GM21381 (cell line): ENCODE measurements around the gene ZNF827.
A peak's percentile ranks its signal among the peaks of the same experiment; 100 is the strongest.

Experiments used
- ATAC-seq: cut with Tn5 transposase; IDR thresholded peaks from one replicate; pipeline ENCODE4 v1.9.1; 2021; ENCODE audit warnings: mild to moderate bottlenecking, moderate library complexity; ENCODE audit not compliant: unreplicated experiment

ZNF827 gene, protein sequence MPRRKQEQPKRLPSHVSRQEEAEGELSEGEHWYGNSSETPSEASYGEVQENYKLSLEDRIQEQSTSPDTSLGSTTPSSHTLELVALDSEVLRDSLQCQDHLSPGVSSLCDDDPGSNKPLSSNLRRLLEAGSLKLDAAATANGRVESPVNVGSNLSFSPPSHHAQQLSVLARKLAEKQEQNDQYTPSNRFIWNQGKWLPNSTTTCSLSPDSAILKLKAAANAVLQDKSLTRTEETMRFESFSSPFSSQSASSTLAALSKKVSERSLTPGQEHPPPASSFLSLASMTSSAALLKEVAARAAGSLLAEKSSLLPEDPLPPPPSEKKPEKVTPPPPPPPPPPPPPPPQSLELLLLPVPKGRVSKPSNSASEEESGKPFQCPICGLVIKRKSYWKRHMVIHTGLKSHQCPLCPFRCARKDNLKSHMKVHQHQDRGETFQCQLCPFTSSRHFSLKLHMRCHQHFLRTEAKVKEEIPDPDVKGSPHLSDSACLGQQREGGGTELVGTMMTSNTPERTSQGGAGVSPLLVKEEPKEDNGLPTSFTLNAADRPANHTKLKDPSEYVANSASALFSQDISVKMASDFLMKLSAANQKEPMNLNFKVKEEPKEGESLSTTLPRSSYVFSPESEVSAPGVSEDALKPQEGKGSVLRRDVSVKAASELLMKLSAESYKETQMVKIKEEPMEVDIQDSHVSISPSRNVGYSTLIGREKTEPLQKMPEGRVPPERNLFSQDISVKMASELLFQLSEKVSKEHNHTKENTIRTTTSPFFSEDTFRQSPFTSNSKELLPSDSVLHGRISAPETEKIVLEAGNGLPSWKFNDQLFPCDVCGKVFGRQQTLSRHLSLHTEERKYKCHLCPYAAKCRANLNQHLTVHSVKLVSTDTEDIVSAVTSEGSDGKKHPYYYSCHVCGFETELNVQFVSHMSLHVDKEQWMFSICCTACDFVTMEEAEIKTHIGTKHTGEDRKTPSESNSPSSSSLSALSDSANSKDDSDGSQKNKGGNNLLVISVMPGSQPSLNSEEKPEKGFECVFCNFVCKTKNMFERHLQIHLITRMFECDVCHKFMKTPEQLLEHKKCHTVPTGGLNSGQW

DNA sequence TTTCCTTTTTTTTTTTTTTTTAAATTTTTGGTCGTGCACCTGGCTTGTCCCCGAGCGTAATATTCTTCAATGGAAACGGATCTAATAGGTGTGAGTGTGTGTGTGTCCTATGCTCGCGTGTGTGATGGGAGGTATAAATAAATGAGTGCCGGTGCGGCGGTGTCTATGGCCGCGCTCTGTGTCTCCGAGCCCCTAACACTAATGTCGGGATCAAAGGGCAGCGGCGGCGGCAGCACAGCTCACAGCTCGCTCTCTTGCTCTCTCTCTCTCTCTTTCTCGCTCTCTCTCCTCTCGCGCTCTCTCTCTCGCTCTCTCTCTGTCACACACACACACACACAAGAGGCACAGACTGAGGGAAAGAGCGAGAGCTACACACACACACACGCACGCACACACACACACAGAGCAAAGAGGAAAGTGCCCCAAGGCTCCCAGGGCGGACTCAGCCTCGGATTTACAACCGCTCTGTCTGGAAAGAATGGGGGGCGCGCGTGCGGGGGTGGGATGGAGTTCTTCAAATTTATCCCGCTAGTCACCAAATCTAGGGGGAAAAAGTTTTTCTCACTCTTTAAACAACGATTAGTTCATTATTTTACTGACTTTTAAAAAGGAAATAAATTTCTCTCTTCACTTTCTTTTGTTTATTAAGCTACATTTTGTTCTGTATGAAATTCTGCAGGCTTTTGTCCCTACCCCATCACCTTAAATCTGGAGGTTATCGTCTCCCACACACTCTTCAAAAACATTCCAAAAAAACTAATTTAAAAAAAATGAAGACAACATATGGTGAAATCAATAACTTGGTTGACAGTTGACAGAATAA, at the start of gene ZNF827:
TSS of gene ZNF827 (minus strand) at position 206 of the 823 bp plus-strand sequence. CDS start 416 bp downstream, outside the sequence.
- ATAC-seq: peak; percentile 29

DNA sequence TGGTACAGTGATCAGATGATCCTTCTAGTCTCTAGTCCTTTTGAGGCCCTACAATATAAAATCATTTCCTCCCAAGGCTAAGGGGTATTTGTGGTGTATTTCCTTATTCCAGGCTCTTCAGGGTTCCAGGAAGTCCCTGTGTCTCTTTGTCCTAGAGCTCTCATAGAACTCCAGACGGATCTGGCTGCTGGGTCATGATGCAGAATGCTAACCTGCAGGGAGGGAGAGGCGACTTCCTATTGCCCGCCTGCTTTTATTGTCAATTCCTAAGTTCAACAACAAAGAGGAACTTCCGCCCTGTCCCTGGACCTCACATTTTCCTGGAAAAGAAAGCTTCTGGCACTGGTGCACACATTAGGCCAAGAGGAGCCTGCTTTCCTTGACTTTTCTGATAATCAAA, 45.9 kb upstream of the ZNF827 start:
- ATAC-seq: no peak

DNA sequence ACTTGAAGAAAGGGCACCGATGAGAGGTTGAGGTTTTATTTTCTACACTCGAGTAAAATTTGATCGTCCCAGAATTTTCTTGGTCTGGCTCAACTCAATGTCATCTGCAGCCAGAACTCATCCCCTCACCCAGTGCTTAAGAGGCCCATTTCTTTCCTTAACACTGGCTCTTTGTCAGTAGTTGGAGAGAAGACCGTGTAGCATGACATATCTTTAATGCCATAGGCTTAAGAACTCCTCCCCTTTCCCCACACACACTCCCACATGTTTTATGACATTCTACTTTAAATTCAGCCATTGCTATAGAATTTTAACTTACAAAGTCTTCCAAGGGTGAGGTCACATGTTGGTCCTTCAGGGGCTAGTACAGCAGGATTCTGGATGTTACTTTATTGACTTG, 44.2 kb upstream of the ZNF827 start:
- no peak for ATAC-seq

DNA sequence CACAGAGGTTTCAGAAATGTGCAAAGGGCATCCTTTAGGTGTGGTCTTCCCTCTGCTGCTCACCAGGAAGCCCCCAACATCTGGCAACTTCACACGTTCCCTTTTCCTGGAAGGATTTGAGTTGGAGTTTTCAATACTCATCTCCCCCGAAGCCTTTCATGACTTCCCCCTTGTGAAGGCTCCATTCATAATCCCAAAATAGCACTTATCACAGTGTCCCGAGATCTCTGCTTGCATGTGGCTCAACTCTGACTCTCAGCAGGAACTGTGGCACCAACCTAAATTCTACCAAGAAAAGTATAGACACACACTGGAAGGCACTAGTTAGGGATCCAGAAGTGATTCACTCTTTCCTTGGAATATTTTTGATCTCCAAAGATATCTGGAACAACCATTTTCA, 40.5 kb upstream of the ZNF827 start:
- ATAC-seq: no peak

DNA sequence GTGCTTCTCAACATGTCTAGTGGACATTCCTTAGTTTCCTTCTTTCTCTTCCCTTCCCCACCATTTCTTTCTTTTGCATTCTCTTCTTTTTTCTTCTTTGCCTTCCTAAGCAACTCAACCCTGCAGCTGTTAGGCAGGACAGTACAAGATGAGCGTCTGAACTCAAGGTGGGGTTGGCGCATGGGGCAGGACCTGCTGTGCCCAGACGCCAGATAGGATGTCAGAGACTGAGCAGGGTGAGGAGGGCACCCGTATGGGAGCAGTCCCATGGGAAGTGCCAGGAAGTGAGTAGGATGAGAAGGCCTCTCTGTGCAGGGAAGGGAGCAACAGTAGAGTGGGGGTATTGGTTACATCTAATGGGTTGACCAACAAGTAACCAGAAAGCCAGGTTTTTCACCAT, 38.1 kb upstream of the ZNF827 start:
- ATAC-seq: no peak

DNA sequence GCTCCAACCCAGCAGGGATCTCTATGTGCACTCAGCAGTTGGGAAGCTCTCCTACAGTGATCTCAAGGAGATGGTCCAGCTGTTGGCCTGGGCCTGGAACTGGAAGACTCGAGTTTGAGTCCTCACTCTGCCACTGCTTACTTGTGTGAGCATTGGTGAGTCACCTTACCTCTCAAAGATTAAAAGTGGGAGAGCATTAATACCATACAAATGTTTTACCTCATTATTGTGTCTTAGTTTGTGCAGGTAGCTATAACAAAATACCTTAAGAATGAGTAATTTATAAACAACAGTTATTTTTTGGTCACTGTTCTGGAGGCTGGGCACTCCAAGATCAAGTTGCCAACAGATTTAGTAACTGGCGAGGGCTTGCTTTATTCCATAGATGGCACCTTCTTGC, 21.4 kb upstream of the ZNF827 start:
- ATAC-seq: no peak

DNA sequence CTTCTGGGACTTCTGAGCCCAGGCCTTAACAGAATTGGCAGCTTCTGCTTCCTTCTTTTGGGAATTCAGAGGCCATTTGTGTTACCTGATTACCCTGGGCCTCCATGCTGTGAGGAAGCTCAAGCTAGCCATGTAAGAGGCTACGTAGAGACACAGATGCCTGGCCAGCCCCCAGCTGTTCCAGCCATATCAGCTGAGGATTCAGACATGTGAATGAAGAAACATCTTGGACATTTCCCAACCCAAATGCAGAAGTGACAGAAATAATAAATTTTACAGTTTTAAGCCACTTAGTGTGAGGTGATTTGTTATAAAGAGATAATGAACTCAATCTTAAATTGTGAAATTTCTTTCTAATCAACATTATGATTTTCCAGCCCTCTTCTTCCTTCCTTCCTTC, 18.7 kb upstream of the ZNF827 start:
- ATAC-seq: no peak

DNA sequence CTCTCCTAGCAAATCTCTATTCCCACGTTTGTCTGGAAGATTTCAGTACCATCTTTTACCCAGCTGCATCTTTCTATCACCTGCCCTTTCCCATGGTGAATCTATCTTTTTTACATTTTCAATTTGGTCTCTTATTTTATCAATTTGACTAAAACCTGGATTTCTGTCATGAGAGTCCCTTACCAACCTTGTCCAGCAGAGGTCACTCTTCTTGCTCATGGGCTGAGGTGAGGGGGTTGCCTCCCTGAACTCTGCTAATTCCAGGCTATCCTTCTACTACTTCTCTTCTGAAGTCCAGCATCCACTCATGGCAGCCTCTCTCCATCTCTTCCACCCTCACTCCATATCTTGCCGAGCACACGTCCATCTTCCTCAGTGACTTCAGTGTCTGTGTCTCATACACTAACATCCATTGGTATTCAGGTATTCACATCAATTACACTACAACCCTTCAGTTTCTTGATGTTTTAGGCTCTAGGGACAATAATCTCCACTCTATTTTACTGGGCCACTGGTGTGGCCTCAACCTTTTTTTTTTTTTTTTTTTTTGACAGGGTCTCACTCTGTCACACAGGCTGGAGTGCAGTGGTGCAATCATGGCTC, 17.8 kb upstream of the ZNF827 start:
- ATAC-seq: peak; percentile 56

DNA sequence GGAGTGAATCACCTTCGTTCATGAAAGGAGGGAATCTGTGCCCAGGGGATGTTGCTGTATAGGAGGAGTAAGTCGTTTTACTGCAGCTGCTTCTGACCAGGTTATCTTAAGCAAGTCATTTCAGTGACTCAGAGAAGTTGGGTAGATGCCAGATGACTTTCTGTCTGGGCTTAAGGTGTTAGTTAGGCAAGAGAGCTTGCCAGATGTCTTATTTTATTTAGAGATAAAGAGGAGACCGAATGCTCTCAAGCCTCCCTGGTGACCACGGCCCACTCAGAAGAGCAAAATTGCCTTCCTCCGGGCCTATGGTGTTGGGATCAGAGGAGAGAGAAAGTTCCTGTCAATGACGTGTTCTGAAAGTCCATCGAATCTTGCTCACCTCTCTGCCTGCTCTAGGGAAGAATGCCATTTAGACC, 16.3 kb upstream of the ZNF827 start:
- ATAC-seq: no peak

DNA sequence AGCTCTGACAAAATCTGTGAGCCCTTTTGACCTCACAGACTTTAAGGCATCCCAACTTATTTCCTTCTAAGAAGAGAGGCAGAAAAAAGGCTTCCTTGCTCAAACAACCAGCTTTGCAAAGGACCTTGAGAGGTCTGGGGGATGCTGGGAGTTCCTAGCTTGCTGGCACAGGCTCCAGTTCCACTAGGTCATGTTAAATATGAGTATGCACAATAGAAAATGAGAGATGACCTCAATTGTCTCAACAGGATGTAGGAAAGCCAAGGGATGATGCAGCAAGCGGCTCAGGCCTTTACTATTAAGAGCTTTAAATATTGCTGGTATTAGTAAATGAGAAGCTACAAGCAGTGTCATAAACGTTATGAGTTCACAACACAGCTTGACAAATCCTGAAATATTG, 13.3 kb upstream of the ZNF827 start:
- no peak for ATAC-seq

DNA sequence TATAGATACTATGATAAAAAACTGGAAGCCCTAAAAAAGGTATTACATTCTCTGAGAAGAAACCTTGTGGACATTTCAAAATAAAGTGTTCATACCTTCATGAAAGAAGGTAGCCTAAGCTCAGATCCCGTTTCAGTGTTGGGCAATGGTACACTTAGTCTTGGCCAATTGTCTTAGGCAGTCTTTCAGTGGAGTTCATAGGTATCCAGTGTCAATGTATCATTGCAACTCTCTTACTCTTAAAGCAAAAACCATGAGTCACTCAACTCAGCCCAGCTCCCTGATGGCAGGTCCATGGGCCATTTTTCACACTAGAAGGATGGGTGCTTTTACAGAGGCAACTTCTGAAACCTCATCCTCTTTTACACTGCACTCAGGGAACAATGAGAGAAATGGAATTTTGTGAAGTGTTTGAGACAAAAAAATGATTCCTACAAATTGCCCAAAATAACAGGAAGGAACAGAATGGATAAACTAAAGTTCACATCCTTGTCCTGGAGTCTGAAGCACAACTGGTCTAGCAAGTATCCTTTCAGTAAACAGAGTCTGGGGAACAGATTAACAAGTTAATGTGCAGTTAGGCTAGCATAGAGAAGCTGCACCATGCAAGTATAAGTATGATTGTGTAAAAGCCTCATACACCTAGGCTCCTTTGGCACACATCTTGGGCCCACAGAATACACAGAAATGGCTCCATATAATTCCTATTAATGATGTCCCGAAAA, 7.0 kb upstream of the ZNF827 start:
- ATAC-seq: no peak

DNA sequence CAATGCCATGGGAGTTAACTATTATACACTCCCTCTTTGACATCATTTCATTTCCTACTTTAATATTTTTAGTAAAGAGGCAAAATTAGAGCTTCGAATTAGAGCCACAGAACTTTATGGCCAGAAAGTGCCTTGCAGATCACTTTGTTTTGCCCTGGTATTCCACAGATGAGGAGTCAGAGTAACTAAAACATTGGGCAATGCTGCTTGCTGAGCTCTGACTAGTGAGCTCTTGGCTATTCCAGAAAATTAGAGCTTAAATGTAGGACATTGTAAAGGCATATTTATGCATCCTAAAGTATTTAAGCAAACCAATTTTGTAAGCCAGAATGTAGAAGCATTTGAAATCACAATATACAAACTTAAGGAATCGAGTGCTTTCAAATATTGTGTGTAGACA, 6.3 kb upstream of the ZNF827 start:
- ATAC-seq: no peak

DNA sequence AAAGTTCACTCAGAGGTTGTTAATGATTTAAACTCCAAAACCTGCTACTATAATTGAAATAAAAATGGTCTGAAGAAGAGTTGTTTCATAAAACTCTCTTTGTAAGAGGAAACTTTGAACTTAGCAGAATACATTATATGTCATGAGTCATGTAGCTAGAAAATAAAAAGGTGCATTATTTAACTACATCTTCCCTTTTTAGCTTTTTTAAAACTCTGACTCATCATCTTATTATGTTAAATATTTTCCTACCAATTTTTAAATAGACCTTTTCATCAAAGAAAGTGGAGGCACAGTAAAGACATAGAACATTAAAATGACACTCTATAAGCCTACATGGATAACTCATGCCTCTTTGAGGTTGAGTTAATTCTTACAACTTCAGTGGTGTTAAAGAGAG, 1.2 kb upstream of the ZNF827 start:
- no peak for ATAC-seq

DNA sequence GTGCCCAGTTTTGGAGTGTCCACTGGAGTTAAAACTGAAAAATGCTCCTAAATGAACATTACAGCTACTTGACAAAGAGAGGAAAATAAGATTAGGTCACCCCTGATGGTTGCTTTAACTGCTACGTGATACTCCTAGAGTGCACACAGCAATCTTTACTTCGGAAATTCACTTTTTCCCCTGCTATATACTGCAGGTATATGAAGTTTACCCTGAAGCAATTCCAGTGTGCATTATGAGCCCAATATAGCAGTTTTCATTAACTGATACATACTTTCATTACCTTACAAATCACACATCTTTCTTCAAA, 773 bp upstream of the ZNF827 start:
- ATAC-seq: no peak

DNA sequence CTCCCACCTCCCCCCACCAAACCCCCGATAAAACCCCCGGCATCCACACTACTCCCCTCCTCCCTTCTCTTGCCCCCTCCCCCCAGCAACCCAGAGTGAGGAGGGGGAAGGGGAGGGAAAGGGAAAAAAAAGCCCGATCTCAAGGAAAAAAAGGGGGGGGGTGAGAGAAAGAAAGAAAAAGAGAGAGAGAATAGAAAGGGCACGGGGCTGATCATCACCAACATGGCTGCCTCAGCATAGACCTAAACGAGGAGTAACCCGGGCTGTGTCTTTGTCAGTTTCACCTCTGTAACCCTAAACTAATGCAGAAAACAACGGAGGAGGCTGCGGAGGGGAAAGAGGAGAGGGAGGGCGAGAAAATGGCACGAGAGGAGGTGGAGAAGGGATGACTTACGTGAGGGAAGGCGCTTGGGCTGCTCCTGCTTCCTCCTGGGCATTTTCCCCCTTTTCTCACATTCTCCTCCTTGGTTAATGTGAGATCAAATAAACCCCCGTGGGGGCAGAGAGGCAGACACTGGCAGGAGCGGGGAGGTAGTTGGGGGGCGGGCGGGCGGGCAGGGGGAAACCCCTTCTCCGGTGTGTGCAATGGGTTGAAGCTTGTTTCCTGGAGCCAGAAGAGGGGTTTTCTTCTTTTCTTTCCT, 532 bp downstream of the ZNF827 start:
- no peak for ATAC-seq

DNA sequence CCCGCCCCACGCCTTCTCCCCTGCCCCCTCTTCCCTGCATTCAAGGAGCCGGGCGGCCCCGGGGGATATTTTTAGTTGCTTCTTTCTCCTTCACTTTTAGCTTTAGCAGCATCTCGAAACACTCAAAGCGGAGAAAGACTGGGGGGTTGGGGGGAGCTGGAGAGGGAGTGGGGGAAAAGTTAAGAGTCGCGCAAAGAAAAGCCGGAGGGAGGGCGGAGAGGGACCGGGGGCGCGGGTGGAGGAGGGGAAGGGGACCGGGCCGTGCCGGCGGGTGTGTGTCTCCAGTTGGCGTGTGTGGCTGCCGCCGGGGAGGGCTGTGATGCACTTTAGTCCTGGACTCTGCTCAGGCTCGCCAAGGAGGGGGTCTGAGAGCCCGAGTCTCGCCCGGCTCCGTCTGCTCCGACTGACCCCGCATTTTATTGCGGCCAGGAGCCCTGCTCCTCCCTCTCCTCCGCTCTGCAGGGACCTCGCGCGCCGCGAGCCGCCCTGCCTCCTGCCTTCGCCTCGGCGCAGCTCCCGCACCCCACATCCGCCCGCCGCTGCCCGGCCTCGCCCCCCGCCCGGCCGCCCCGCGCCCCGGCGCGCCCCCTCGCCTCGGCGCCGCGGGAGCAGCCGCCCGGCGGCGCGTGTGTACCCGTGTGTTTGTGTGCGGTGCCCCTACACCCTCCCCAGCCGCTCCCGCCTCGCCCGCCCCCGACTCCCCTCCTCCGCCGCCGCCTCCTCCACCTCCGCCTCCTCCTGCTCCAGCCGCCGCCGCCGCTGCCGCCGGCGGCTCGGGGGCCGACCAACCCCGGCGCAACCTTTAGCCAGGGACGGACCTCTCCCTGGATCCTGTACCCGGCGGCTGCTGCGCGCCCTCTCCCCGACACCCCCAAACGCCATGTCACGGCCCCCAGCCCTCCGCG, 1.4 kb downstream of the ZNF827 start:
- ATAC-seq: no peak

DNA sequence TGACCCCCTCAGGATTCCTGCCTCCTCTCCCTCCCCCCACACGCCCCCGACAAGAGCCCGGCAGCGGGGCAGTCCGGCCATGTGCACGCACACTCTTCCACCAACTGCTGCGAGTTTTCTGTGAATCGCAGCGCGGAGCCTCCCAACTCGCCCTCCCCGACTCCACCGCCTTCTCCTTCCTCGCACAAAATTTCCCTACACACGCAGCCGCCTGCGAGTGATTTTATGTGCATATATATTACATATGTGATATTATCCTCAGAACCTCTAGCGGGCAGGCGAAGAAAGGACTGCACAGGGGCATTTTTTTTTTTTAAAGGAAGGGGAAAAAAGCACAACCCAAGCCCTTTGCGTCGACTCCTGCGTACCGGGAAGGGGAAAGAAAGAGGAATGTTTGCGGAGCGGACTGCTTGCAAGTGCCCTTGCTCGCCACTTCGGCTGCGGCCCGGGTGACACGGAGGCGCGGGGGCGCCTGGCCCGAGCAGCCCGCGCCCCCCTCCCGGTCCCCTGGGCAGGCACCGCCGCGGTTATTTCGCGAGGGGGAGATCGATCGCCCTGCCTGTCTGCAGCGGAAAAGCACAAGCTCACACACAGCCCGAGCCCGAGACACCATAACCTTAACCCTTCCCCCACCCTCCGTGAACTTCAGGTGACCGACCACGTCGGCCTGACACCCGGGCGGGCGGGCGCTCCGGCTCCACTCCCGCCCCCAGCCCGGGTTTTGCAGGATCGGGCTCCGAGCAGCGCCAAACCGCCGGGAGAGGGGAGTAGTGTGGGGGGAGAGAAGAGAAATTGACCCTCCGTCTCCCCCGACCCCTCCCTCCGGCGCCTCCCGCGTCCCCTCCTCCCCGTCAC, 2.3 kb downstream of the ZNF827 start:
- ATAC-seq: peak; percentile 46
